ENCODE data around the gene MAP2K2. TPM values are rescaled to one million over a fixed set of nuclear protein-coding genes. Genes with fewer than 3 reads are reported as not detected.

The MAP2K2 gene
- total RNA-seq, 1 experiment from 2014 or later, result 177 TPM

GRCh38 chr19:4172861-4173473 lies 49.0 kb upstream of the MAP2K2 start (continued):
- TF ChIP-seq AFF4 (CRISPR knock-in tag; IDR thresholded peaks at IDR 0.05; ENCODE audit: borderline replicate concordance) (no peak), TCF7 (CRISPR knock-in tag; IDR thresholded peaks at IDR 0.05; ENCODE audit: low read depth) (0 out of 2 replicates have a peak, but pooled peaks have one; percentile 78), IRF2 (CRISPR knock-in tag; IDR thresholded peaks at IDR 0.05; ENCODE audit: borderline replicate concordance, low read depth) (no peak)

- H3K27ac Mint-ChIP-seq, result no peak overlapping the region
- TF ChIP-seq NFYB (CRISPR knock-in tag; conservative IDR thresholded peaks at IDR 0.05; ENCODE audit: low read depth) (no peak), MAX (CRISPR knock-in tag; IDR thresholded peaks at IDR 0.05) (no peak), JUN (CRISPR knock-in tag; IDR thresholded peaks at IDR 0.05) (no peak), ZNF512 (CRISPR knock-in tag; IDR thresholded peaks at IDR 0.05; ENCODE audit: borderline replicate concordance) (no peak), PREB (CRISPR knock-in tag; IDR thresholded peaks at IDR 0.05; ENCODE audit: borderline replicate concordance) (no peak), E2F4 (CRISPR knock-in tag; IDR thresholded peaks at IDR 0.05; ENCODE audit: borderline replicate concordance, low read depth) (no peak), SMAD4 (CRISPR knock-in tag; IDR thresholded peaks at IDR 0.05) (no peak), IRF1 (CRISPR knock-in tag; IDR thresholded peaks at IDR 0.05) (no peak), ARID4B (CRISPR knock-in tag; IDR thresholded peaks at IDR 0.05; ENCODE audit: borderline replicate concordance) (no peak), JAZF1 (CRISPR knock-in tag; IDR thresholded peaks at IDR 0.05) (no peak), NFATC4 (CRISPR knock-in tag; IDR thresholded peaks at IDR 0.05) (no peak), ZBTB21 (CRISPR knock-in tag; IDR thresholded peaks at IDR 0.05; ENCODE audit: borderline replicate concordance) (no peak), AR (CRISPR knock-in tag; IDR thresholded peaks at IDR 0.05) (no peak), ZNF423 (CRISPR knock-in tag; IDR thresholded peaks at IDR 0.05) (no peak), OVOL2 (CRISPR knock-in tag; IDR thresholded peaks at IDR 0.05; ENCODE audit: borderline replicate concordance) (no peak)
- ATAC-seq, result no peak
- ChIA-PET CTCF (interaction anchor here (1.7 kb wide), 1 partner anchor 32 kb away, joined by 8 read pairs; no protein-coding TSS in a partner anchor), POLR2A (no interaction called here)
- H3K4me3 Mint-ChIP-seq, result no peak overlapping the region
- peaks cover 26% of the 10 kb centered on the region for H3K27me3 Mint-ChIP-seq (ENCODE audit: low read depth)
- no peaks in the 10 kb centered on the region for H3K36me3 Mint-ChIP-seq
- no peak for DNase-seq (ENCODE audit: low spot score)
- H3K4me1 Mint-ChIP-seq, result no peaks in the 10 kb centered on the region
- H3K9me3 Mint-ChIP-seq, result no peaks in the 10 kb centered on the region
Measured at GRCh38 chr19:4171676-4172075, 47.8 kb upstream of the MAP2K2 start.
